ENCODE results near the gene FBXL4.

FBXL4 gene

GRCh38 chr6:98840996-98841513 is 106.7 kb downstream of the FBXL4 start:
- no peaks in the 10 kb centered on the region for H3K36me3 ChIP-seq (replicated peaks)
- no peak overlapping the region for H3K4me3 ChIP-seq (ENCODE audit: low read depth, low read length)
- H3K27me3 ChIP-seq (replicated peaks) = peaks cover 91% of the 10 kb centered on the region
- in situ Hi-C loops (cut with HindIII; ENCODE audit: low pct_ligation_motif_present, low sequenced_read_pairs) = no loop called here
- DNase-seq = no peak
- TF ChIP-seq CTCF (IDR thresholded peaks at IDR 0.05; ENCODE audit: low read depth, low read length, missing control alignments) = no peak
- H3K27ac ChIP-seq = no peak overlapping the region

DNA sequence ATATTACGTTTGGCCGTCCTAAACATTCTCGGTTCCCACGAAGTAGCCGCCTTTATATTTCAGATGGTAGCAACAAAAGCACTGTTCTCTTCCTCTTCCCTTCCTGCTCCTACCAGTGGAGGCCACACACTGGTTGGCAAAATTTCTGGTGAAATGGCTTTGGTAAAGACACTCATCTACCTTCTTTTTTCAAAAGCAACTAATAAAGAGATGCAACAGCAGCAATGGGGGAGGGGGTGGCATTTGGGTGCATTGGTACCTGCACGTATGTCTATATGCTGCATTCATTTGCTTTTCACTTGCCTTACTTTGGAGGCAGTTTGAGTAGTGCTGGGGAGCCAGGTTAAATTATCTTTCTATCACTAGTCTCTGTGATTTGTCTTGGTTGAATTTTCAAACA is 107.4 kb downstream of the FBXL4 start:
- no peak for TF ChIP-seq CTCF (IDR thresholded peaks at IDR 0.05; ENCODE audit: low read depth, low read length, missing control alignments)
- H3K36me3 ChIP-seq (replicated peaks) = no peaks in the 10 kb centered on the region
- H3K27me3 ChIP-seq (replicated peaks) = peaks cover 92% of the 10 kb centered on the region
- H3K27ac ChIP-seq = no peak overlapping the region
- no peak for DNase-seq
- no peak overlapping the region for H3K4me3 ChIP-seq (ENCODE audit: low read depth, low read length)
- in situ Hi-C loops (cut with HindIII; ENCODE audit: low pct_ligation_motif_present, low sequenced_read_pairs) = no loop called here

DNA sequence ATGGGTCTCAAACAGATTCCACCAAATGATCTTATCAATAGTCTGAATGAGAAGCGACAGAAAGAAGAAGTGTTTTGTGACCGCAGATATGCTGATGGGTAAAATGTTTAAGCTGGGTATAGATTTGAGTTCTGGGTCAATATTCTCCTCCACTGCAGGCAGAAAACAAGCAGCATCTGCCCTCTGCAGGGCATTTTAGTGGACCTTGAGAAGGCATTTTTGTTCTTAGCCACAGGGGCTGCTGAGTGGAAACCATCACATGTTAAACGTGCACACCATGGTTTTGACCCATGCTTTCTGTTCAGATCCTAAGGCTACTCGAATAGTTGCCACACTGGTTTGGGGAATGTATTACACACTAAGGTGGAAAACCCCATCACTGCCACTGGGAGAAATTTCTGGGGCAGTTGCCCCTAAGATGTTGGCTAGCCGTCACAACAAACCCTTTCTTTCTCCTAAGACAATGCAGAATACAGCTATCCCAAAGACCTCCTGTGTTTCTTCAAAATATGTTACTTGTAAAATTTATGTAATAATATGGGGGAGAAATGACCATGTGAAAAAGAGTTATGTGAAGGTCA is 107.9 kb downstream of the FBXL4 start:
- TF ChIP-seq CTCF (IDR thresholded peaks at IDR 0.05; ENCODE audit: low read depth, low read length, missing control alignments) = peak; percentile 73
- no peak for DNase-seq
- in situ Hi-C loops (cut with HindIII; ENCODE audit: low pct_ligation_motif_present, low sequenced_read_pairs) = no loop called here
- H3K36me3 ChIP-seq (replicated peaks) = no peaks in the 10 kb centered on the region
- no peak overlapping the region for H3K4me3 ChIP-seq (ENCODE audit: low read depth, low read length)
- H3K27ac ChIP-seq = no peak overlapping the region
- H3K27me3 ChIP-seq (replicated peaks) = peaks cover 91% of the 10 kb centered on the region

DNA sequence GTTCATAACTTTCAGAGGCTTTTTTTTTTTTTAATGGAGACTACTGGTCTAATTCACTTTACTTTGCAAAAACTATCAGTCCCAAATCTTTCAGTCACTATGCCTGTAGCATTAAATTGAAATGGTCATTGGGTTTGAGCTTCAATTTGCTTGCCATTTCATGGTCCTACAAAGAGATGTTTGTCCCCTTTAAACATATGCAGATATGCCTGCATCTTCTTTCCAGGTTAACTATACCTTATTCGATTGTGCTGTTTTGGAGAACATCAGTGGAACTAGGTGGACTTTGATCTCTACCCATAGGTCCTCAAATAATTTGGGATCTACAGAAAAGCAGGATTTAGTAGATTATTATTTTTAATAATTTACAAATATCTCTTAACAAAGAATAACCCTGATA is 108.8 kb downstream of the FBXL4 start:
- no peak for DNase-seq
- Histone ChIP-seq H3K36me3 (replicated peaks) (no peaks in the 10 kb centered on the region), H3K4me3 (ENCODE audit: low read depth, low read length) (no peak overlapping the region), H3K27ac (no peak overlapping the region), H3K27me3 (replicated peaks) (peaks cover 89% of the 10 kb centered on the region)
- in situ Hi-C loops (cut with HindIII; ENCODE audit: low pct_ligation_motif_present, low sequenced_read_pairs) = no loop called here
- TF ChIP-seq CTCF (IDR thresholded peaks at IDR 0.05; ENCODE audit: low read depth, low read length, missing control alignments) = no peak

- TF ChIP-seq CTCF (IDR thresholded peaks at IDR 0.05; ENCODE audit: low read depth, low read length, missing control alignments) = no peak
- Histone ChIP-seq H3K27ac (no peak overlapping the region), H3K36me3 (replicated peaks) (no peaks in the 10 kb centered on the region), H3K27me3 (replicated peaks) (peaks cover 87% of the 10 kb centered on the region), H3K4me3 (ENCODE audit: low read depth, low read length) (no peak overlapping the region)
- in situ Hi-C loops (cut with HindIII; ENCODE audit: low pct_ligation_motif_present, low sequenced_read_pairs) = no loop called here
- no peak for DNase-seq
Observed at GRCh38 chr6:98838032-98838431, 109.7 kb downstream of the FBXL4 start.

All from brain microvascular endothelial cell (primary cell).